Liver (tissue), 9 donors: ENCODE data around the gene ZDHHC22. TPM values are rescaled to one million over a fixed set of nuclear protein-coding genes. Genes with fewer than 3 reads are reported as not detected.

Source experiments
- DNase-seq: peaks from one replicate; pipeline ENCODE4 v3.0.0-alpha.2; 2017; ENCODE audit warnings: low spot score
- H3K27ac ChIP-seq, 2 donors: one replicate each; pipeline ENCODE4 v1.7.0; 2013; ENCODE audit warnings: inconsistent platforms in 2 of 2, low read length in 2 of 2, control low read depth in 1 of 2, low read depth in 1 of 2, mild to moderate bottlenecking in 1 of 2
- H3K27me3 ChIP-seq, 4 donors: one replicate each; pipeline versions ENCODE4 v1.6.1 to v1.7.0; 2013; ENCODE audit warnings: low read length in 3 of 4, inconsistent platforms in 1 of 4, mild to moderate bottlenecking in 1 of 4, moderate library complexity in 1 of 4; ENCODE audit not compliant: control insufficient read depth in 4 of 4, insufficient read depth in 4 of 4
- H3K36me3 ChIP-seq, 4 donors: one replicate each; pipeline versions ENCODE4 v1.6.1 to v1.7.0; 2013; ENCODE audit warnings: low read length in 3 of 4, mild to moderate bottlenecking in 3 of 4, low read depth in 1 of 4, moderate library complexity in 1 of 4; ENCODE audit not compliant: control insufficient read depth in 4 of 4, insufficient read depth in 3 of 4
- H3K4me1 ChIP-seq, 4 donors: one replicate each; pipeline versions ENCODE4 v1.6.1 to v1.7.0; 2013; ENCODE audit warnings: low read length in 3 of 4, mild to moderate bottlenecking in 3 of 4, moderate library complexity in 1 of 4; ENCODE audit not compliant: control insufficient read depth in 4 of 4, insufficient read depth in 4 of 4
- H3K4me3 ChIP-seq, 3 donors: one replicate each; pipeline versions ENCODE4 v1.6.1 to v1.7.0; 2013; ENCODE audit warnings: low read length in 3 of 3, control low read depth in 1 of 3, low read depth in 1 of 3, mild to moderate bottlenecking in 1 of 3
- H3K9ac ChIP-seq, 2 donors: one replicate each; pipeline ENCODE4 v1.7.0; 2013; ENCODE audit warnings: low read length in 2 of 2, mild to moderate bottlenecking in 2 of 2, moderate library complexity in 2 of 2, control low read depth in 1 of 2, low read depth in 1 of 2
- H3K9me3 ChIP-seq, 4 donors: one replicate each; pipeline versions ENCODE4 v1.6.1 to v1.7.0; 2013; ENCODE audit warnings: low read length in 3 of 4; ENCODE audit not compliant: control insufficient read depth in 4 of 4
- ATF3 ChIP-seq: IDR thresholded peaks from 2 replicates; pipeline ENCODE4 v1.6.1; 2016; ENCODE audit warnings: antibody characterized with exemption
- CTCF ChIP-seq: fragments of 150-350 bp; IDR thresholded peaks from 2 replicates; pipeline ENCODE4 v1.5.1; 2017; ENCODE audit warnings: improper control_type of control experiment, low read depth, low read length; ENCODE audit not compliant: missing input control
- EGR1 ChIP-seq, 2 donors: IDR thresholded peaks; 2 replicates each; pipeline ENCODE4 v1.6.1; 2016 to 2018; ENCODE audit warnings: antibody characterized with exemption in 2 of 2, low read depth in 2 of 2
- FOXA1 ChIP-seq: IDR thresholded peaks from 2 replicates; pipeline ENCODE4 v1.6.1; 2016; ENCODE audit warnings: antibody characterized with exemption
- FOXA2 ChIP-seq: IDR thresholded peaks from 2 replicates; pipeline ENCODE4 v1.6.1; 2016; ENCODE audit warnings: antibody characterized with exemption
- HNF4A ChIP-seq, 2 donors: conservative IDR thresholded peaks; 2 replicates each; pipeline ENCODE4 v1.6.1; 2016; ENCODE audit warnings: antibody characterized with exemption in 2 of 2, mild to moderate bottlenecking in 2 of 2
- HNF4G ChIP-seq: IDR thresholded peaks from 2 replicates; pipeline ENCODE4 v1.6.1; 2016; ENCODE audit warnings: antibody characterized with exemption
- JUND ChIP-seq, 2 donors: IDR thresholded peaks; 2 replicates each; pipeline ENCODE4 v1.6.1; 2016; ENCODE audit warnings: antibody characterized with exemption in 2 of 2
- MAX ChIP-seq: IDR thresholded peaks from 2 replicates; pipeline ENCODE4 v1.6.1; 2016; ENCODE audit warnings: antibody characterized with exemption
- NR2F2 ChIP-seq: IDR thresholded peaks from 2 replicates; pipeline ENCODE4 v1.6.1; 2016; ENCODE audit warnings: antibody characterized with exemption
- RAD21 ChIP-seq, 2 donors: IDR thresholded peaks; 2 replicates each; pipeline ENCODE4 v1.6.1; 2016; ENCODE audit warnings: antibody characterized with exemption in 2 of 2, mild to moderate bottlenecking in 2 of 2
- REST ChIP-seq: IDR thresholded peaks from 2 replicates; pipeline ENCODE4 v1.6.1; 2016; ENCODE audit warnings: antibody characterized with exemption, mild to moderate bottlenecking
- RXRA ChIP-seq, 2 donors: IDR thresholded peaks; 2 replicates each; pipeline ENCODE4 v1.6.1; 2017 to 2018; ENCODE audit warnings: antibody characterized with exemption in 2 of 2, mild to moderate bottlenecking in 1 of 2
- SP1 ChIP-seq: IDR thresholded peaks from 2 replicates; pipeline ENCODE4 v1.6.1; 2018; ENCODE audit warnings: antibody characterized with exemption, mild to moderate bottlenecking
- TAF1 ChIP-seq: conservative IDR thresholded peaks from 2 replicates; pipeline ENCODE4 v1.6.1; 2016; ENCODE audit warnings: antibody characterized with exemption, mild to moderate bottlenecking
- WGBS: extraction: QIAGEN DNeasy Blood & Tissue Kit; methylation state at CpG from one replicate; pipeline ENCODE4 v1.1.7; 2013; 5-methylcytosine and 5-hydroxymethylcytosine counted together
- polyA plus RNA-seq, 2 donors: library from polyadenylated mRNA; stranded (reverse) in 1 of 2; unstranded in 1 of 2; fragments of 200-250 nt in 1 of 2; fragments of >200 nt in 1 of 2; fragmentation: Nextera tagmentation in 1 of 2; extraction: Ambion mirVana in 1 of 2; gene quantifications; one replicate each; pipeline versions ENCODE4 v1.2.1 to v1.2.3, GENCODE V29; 2013 to 2015
- total RNA-seq, 2 donors: library from RNA; depleted of rRNA; stranded (reverse); fragments of >200 nt; gene quantifications; one replicate each; pipeline ENCODE4 v1.2.3, GENCODE V29; 2014
- donor health status: healthy.
- donor health status: healthy.
- donor health status: healthy.
- donor health status: healthy.
- donor health status: healthy.

Gene ZDHHC22
- total and polyA plus RNA-seq, 4 donors = not detected

- 80% methylated on average over 2 of the region's 2 CpGs for WGBS
- no peak overlapping the region for H3K9ac ChIP-seq
These were observed 17.3 kb upstream of the ZDHHC22 start for GRCh38 chr14:77158882-77159255.

GRCh38 chr14:77158175-77158881 is 16.7 kb upstream of the ZDHHC22 start:
- H3K4me1 ChIP-seq = no peaks in the 10 kb centered on the region
- H3K27me3 ChIP-seq = peaks cover 0 to 4% (median 4%) of the 10 kb centered on the region in 4 donors
- H3K9me3 ChIP-seq = no peaks in the 10 kb centered on the region
- TF ChIP-seq CTCF = no peak
- TF ChIP-seq TAF1 = no peak
- TF ChIP-seq MAX = no peak
- no peak for TF ChIP-seq SP1
- TF ChIP-seq EGR1 (IDR thresholded peaks at IDR 0.05; ENCODE audit: low read depth in 2 of 2) = no peak
- no peak for TF ChIP-seq FOXA1
- no peak for TF ChIP-seq ATF3
- no peak for TF ChIP-seq RXRA (IDR thresholded peaks at IDR 0.05)
- no peak for TF ChIP-seq HNF4A (conservative IDR thresholded peaks at IDR 0.05)
- H3K9ac ChIP-seq = no peak overlapping the region
- H3K27ac ChIP-seq = no peak overlapping the region
- WGBS = 41% methylated on average over 18 of the region's 18 CpGs
- no peak for DNase-seq
- no peak overlapping the region for H3K4me3 ChIP-seq
- no peaks in the 10 kb centered on the region for H3K36me3 ChIP-seq

More at GRCh38 chr14:77158882-77159255, 17.3 kb upstream of the ZDHHC22 start:
- Histone ChIP-seq H3K9me3 (no peaks in the 10 kb centered on the region), H3K4me1 (no peaks in the 10 kb centered on the region), H3K27ac (no peak overlapping the region), H3K27me3 (peaks cover 0 to 4% (median 3%) of the 10 kb centered on the region in 4 donors), H3K4me3 (no peak overlapping the region), H3K36me3 (no peaks in the 10 kb centered on the region)
- no peak for TF ChIP-seq REST
- no peak for TF ChIP-seq ATF3
- TF ChIP-seq FOXA1 = no peak
- TF ChIP-seq RXRA (IDR thresholded peaks at IDR 0.05) = no peak
- no peak for TF ChIP-seq FOXA2
- no peak for TF ChIP-seq HNF4G
- no peak for TF ChIP-seq JUND (IDR thresholded peaks at IDR 0.05)
- TF ChIP-seq EGR1 (IDR thresholded peaks at IDR 0.05; ENCODE audit: low read depth in 2 of 2) = no peak
- TF ChIP-seq NR2F2 = no peak
- TF ChIP-seq RAD21 (IDR thresholded peaks at IDR 0.05) = no peak
- no peak for TF ChIP-seq CTCF
- DNase-seq = no peak
